ENCODE data around the gene OR3A3.

- TF ChIP-seq CTCF (conservative IDR thresholded peaks at IDR 0.05 in 1 of 2, IDR thresholded peaks at IDR 0.05 in 1 of 2; ENCODE audit: extremely low read depth in 1 of 2, insufficient read depth in 1 of 2, low read depth in 1 of 2, low read length in 2 of 2) (no peak), EZH2 (IDR thresholded peaks at IDR 0.05; ENCODE audit: borderline replicate concordance, low read length) (no peak)
These were observed 7.1 kb downstream of the OR3A3 start for GRCh38 chr17:3418222-3418621.

Measured in mammary epithelial cell (primary cell).